Neural progenitor cell (in vitro differentiated cells): ENCODE data around the gene FASN.

Experiments used
- EZH2 ChIP-seq: fragments of 200-600 bp; sonication (generic); IDR thresholded peaks from 2 replicates; pipeline ENCODE4 v1.6.1; 2017; ENCODE audit warnings: antibody characterized with exemption, mild to moderate bottlenecking, moderate library complexity
- TF ChIP-seq, protein P1 (sequence below): fragments of 200-600 bp; sonication (generic); IDR thresholded peaks from 2 replicates; pipeline ENCODE4 v1.5.1; 2017; ENCODE audit warnings: antibody characterized with exemption, mild to moderate bottlenecking

DNA sequence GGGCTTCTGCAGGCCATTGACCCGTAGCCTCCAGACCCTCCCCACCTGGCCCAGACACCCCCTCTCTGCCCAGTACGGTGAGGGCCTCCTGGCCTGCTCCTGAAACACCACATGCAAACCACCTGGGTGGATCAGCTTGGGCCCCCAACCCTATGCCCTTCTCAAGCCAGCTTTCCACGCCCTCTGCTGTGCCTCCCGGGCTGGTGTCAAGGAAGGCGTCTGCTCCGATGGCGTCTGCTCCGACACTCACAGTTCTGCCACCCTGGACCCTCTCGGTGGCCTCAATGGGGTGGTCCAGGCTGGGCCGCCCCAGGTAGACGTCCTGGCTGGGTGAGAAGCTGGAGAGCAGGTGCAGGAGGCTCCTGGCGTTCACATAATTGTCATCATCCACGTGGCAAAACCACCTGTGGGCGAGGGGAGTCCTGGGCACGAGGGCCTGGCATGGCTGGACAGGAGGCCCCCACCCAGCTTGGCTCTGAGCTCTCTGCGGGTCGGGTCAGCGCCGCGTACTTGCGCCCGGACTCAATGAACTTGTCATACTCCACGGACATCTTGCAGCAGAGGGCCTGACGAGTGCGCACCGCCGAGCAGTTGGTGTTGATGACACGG is 47.8 kb downstream of the FASN start:
- TF ChIP-seq, protein P1, sequence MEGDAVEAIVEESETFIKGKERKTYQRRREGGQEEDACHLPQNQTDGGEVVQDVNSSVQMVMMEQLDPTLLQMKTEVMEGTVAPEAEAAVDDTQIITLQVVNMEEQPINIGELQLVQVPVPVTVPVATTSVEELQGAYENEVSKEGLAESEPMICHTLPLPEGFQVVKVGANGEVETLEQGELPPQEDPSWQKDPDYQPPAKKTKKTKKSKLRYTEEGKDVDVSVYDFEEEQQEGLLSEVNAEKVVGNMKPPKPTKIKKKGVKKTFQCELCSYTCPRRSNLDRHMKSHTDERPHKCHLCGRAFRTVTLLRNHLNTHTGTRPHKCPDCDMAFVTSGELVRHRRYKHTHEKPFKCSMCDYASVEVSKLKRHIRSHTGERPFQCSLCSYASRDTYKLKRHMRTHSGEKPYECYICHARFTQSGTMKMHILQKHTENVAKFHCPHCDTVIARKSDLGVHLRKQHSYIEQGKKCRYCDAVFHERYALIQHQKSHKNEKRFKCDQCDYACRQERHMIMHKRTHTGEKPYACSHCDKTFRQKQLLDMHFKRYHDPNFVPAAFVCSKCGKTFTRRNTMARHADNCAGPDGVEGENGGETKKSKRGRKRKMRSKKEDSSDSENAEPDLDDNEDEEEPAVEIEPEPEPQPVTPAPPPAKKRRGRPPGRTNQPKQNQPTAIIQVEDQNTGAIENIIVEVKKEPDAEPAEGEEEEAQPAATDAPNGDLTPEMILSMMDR = no peak
- TF ChIP-seq EZH2 = no peak
